Raji (cell line): Measurements from ENCODE around the gene RPRD1A.
A peak's percentile ranks its signal among the peaks of the same experiment; 100 is the strongest.

ENCODE experiments used
- POLR2A ChIP-seq: IDR thresholded peaks from 2 replicates; pipeline ENCODE4 v1.6.1; 2011; ENCODE audit warnings: low read depth, low read length, control low read depth; ENCODE audit not compliant: insufficient read depth

RPRD1A gene

GRCh38 chr18:35993013-35993412 lies 74.3 kb downstream of the RPRD1A start:
- TF ChIP-seq POLR2A, result no peak

DNA sequence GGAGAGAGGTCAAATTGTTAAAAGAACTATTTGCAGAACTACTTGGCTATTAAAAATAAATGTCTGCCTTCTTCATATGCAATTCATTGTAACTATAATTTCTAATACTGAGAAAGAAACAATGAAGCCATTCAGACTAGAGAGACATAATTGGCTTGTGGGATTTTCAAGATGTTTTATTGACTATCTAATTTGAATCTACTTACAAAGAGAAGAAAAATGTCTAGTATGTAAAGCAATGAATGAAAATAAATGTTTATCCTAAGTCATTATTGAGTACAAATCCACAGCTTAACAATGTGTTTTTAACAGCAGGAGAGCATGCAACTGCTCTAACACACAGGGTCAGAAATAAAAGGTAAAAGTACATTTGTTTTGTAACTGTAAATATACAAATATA lies 75.7 kb downstream of the RPRD1A start:
- TF ChIP-seq POLR2A, result no peak

DNA sequence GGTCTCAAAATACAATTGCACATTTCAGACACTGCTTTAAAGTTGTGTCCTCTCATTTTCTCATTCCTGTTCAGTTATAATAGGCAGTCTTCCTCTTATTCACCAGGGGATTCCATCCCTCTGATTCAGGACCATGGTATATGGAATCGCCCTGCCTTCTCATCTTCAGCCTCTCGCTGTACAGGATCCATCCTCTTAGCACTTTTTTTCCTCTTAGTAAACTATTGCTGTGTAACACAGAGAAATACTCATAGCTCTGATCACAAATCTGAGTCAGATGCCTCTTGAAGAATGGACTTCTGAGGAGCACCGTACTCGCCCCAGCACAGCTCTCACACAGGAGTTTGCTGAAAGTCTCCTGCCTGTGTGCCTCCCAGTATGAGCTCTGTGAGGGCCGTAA lies 83.5 kb downstream of the RPRD1A start:
- TF ChIP-seq POLR2A, result no peak

DNA sequence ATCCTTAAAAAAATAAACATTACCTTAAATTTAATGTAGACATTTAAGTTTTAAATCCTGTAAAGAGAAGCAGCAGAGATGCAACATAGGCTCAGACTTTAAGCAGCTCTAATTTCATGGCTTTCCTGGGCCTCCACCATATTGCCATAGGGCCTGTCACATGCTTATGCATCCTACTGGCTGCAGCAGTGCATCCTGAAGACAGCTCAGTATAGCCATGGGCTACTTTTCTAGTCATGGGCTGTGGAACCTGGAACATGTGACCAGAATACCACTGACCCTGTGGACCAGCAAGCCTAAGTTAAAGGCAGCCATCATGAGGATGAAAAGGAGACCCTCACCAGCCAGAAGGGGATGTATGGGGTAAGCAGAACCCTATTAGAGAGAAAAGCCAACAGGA lies 84.2 kb downstream of the RPRD1A start:
- TF ChIP-seq POLR2A, result no peak

DNA sequence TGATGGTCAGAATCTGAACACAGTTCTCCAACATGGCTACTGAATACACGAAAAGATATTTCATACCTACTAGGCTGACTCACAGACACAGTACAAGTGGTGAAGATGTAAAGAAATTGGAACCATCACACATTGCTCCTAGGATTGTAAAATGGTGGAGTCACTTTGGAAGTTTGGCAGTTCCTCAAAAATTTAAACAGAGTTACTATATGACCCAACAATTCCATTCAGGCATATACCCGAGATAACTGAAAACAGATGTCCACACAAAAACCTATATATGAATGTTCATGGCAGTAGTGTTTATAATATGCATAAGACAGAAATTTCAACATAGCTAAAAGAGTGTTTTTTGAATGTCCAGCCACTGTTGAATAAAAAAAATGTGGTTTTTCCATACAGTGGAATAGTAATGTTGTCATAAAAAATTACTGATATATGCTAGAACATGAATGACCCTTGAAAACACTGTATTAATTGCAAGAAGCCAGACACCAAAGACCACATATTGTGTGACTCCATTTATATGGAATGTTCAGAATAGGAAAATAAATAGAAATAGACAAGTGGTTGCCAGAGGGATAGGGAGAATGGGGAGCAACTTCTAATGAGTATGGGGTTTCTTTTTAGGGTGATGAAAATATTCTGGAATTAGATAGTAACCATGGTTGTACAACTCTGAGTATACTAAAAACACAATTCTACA lies 84.8 kb downstream of the RPRD1A start:
- no peak for TF ChIP-seq POLR2A

DNA sequence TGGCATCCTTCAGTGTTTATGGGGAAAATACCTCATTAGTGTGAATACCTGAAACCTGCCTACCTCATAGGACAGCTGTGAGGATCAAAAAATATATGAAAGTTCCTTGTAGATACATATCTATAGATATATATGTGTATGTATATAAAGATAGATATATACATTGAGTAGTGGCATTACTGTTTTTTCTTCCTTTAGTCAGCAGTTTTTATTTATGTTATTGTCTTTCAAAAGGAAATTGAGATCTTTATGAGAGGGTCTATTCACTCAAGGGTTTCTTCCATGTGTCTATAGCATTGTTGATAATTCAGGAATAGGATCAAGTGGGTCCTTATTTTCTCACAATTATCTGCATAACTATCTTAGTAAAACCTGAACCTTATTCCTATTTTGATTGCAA lies 88.2 kb downstream of the RPRD1A start:
- no peak for TF ChIP-seq POLR2A

DNA sequence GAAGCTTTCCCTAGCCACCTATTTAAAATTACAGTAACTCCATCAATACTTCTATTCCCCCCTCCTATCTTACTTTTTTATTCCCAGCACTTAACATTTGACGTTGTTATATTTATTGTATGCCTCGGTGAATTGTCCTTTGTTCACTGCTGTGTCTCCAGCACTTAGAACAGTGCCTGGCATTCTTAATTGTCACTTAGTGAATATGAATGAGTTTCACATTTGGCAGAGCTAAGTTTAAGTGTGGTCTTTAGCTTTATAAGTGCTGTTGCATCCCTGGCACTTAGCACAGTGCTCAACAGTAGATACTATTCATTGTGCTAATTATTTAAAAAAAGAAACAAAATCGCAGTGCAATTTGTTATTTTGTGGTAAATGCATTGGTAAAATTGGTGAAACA lies 93.2 kb downstream of the RPRD1A start:
- TF ChIP-seq POLR2A, result no peak

- TF ChIP-seq POLR2A, result no peak
These were observed 93.7 kb downstream of the RPRD1A start for GRCh38 chr18:35973650-35974049.

GRCh38 chr18:35972197-35973000 lies 95.0 kb downstream of the RPRD1A start, which contains the start of gene RMP24:
RMP24 (plus strand) TSS chr18:35972679.
- peak; percentile 91 for TF ChIP-seq POLR2A

DNA sequence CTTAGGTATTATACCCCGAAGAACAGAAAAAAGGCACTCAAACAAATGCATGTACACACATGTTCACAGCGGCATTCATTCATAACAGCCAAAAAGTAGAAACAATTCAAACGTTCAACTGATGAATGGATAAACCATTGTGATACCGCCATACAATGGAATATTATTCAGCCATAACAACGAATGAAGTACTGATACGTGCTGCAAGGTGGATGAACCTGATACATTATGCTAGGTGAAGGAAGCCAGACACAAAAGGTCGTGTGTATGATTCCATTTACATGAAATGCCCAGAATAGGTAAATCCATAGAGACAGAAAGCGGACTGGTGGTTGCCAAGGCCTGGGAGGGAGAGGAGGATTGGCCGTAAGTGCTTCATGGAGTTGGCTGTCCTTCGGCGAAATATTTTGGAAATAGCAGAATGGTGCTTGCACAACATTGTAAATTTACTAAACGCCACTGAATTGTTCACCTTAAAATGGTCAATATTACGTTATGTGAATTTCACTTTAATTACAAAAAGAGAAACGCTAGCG lies 95.6 kb downstream of the RPRD1A start:
- TF ChIP-seq POLR2A, result no peak

- TF ChIP-seq POLR2A, result no peak
These were observed 97.7 kb downstream of the RPRD1A start for GRCh38 chr18:35969676-35970075.

GRCh38 chr18:35968278-35968880 lies 99.0 kb downstream of the RPRD1A start:
- no peak for TF ChIP-seq POLR2A

- TF ChIP-seq POLR2A, result no peak
These were observed 103.0 kb downstream of the RPRD1A start for GRCh38 chr18:35964319-35964718.

- TF ChIP-seq POLR2A, result no peak
These were observed 105.0 kb downstream of the RPRD1A start for GRCh38 chr18:35962320-35962719.

DNA sequence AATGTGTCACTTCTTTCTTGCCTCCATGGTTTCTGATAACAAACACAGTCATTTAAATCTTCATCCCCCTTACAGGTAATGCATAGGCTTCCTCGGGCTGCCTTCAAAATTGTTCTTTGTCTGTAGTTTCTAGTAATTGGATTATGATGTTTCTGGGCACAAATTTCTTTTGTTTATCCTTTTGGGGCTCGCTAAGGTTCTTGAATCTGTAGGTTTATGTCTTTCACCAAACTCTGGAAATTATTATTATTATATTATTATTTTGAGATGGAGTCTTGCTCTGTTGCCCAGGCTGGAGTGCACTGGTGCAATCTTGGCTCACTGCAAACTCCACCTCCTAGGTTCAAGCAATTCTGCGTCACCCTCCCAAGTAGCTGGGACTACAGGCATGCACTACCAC lies 111.1 kb downstream of the RPRD1A start:
- TF ChIP-seq POLR2A, result no peak

- TF ChIP-seq POLR2A, result no peak
These were observed 113.7 kb downstream of the RPRD1A start for GRCh38 chr18:35953688-35954087.
